Stimulated activated CD8-positive, alpha-beta memory T cell treated with anti-CD3 and anti-CD28 coated beads, Interleukin-7, amount 100 ng/mL, for 4 hours (primary cell): ENCODE results near the gene WWOX.
"Not testable (repeated sequence)": the region's sequence is repeated elsewhere in the genome, so short reads cannot be mapped to it uniquely, and the experiment has no call there.

Source experiments
- DNase-seq, 2 donors: peaks; one replicate each; pipeline ENCODE4 v3.0.0-alpha.2; 2020; ENCODE audit warnings: low read depth in 2 of 2

Gene WWOX

DNA sequence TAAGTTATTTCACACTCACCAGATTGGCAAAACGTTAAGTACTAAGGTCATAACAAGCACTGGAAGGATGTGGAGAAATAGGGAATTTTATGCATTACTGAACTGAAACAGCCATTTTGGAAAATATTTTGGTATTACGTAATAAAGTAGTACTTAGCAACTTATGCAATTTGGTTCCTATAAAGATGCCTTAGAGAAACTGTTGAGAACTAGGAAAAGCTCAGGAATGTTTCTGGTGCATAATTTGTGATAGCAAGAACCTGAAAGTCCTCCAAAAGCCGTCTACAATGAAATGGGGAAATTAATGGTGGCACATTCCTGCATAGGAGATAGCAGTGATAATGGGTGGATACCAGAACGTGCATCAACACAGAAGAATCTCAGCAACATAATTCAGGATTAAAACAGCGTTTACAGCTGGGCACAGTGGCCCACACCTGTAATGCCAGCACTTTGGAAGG lies 472.5 kb downstream of the WWOX start:
- no peak for DNase-seq

DNA sequence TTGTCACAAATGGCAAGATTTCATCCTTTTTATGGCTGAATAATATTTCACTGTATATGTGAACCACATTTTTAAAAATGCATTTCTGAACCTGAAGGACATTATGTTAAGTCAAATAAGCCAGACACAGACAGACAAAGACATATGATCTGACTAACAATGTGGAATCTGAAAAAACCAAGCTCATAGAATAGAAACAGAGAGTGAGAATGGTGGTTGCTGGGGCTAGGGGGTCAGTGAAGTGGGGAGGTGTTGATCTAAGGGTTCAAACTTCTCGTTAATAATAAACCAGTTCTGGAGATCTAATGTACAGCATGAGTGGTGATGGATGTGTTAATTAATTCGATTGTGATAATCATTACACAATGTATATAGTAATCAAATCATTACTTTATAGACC lies 475.1 kb downstream of the WWOX start:
- no peak for DNase-seq

DNA sequence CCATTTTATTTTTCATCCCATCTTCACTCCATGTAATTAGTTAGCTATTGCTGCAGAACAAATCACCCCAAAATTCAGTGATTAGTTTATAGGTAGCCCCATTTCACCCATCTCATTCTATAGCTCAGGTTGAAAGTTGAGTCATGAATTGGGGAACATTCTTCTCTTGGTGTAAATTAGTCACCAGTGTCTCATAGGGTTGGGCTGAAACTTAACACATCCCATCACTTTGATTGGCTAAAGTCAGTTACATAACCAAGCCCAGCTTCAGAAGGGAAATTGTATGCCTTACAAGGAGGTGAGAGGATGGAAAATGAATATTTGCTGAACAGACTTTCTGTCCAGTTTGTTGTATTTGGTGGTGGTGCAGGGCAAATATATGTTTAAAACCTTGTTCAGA lies 477.5 kb downstream of the WWOX start:
- no peak for DNase-seq

DNA sequence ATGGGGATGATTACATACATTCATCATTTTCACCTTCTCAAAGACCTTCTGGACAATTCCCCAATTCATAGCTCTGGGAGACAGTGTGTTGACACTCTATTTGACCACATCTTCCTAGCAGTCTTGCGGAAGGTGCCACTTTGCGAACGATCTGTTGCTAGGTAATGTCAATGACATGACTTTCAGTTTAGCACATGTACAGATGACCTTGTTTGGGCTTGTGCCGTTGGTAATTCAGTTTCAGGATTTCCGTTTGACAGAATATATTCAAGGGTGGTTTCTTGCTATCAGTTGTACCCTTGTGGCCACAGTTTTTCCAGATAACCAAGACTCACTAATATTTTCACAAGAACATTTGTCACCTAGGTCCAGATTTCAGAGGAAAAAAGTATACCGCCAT lies 478.2 kb downstream of the WWOX start:
- no peak for DNase-seq

DNA sequence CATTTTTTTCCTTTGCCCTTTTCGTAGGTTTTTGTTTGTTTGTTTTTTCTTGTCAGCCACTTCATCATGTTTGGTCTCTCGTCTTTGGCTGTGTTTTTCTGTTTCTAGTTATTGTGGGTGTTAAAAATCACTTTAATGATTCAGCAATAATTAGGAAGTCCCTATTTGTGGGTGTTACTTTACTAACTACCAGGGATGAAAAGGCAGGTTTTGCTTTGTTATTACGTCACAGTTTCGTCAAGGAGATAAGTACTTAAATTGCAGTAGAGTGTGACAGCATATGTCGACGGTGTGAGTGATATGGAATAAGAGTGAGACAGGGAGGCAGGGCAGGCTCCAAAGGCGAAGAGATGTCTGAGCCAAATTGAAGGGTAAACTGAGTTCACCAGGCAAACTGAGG lies 479.6 kb downstream of the WWOX start:
- DNase-seq: no peak

DNA sequence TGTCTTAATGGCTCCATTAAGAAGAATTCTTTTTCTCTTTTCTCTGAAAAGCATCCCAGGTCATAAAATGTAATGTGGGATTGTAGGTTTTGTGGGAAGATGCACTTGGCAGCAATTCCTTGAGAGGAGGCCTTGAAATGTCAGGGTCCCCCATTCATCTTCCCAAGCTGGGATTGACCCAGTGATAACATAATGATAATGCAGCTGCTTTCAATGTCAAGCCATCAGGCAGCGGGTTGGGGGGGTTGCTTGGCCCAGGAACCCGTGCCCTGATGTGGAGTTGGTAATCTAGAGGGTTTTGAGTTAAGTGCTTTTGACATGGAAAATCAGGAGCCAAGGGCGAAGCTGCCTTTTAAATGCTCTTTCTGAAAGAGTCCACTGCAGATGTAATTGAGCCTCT lies 484.0 kb downstream of the WWOX start:
- DNase-seq: no peak

DNA sequence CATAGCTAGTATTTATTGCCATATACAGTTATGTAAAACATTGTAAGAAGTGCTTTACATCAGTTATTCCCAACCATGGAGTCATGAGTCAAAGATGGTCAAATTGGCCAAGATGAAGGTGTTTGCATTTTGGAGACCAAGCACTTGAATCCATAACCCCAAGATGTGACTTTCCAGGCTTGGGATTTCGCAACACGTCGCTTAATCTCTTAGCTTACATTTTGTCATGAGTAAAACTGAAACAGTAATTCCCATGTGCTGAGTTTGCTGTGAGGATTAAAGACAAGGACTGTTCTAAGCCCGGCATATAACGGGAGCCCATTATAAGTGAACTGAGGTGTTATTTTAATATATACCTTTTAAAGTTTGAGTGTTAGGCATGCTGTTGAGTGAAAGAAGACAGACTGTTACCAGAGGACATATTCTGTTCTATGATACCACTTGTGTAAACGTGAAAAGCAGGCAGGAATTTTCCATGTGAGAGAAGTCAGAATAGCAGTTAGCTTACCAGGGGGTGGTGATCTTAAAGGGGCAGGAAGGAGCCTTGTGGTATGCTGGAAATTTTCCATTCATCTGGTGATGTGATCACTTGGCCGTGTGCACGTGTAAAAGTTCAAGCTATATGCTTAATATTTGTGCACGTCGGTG lies 484.9 kb downstream of the WWOX start:
- no peak for DNase-seq

DNA sequence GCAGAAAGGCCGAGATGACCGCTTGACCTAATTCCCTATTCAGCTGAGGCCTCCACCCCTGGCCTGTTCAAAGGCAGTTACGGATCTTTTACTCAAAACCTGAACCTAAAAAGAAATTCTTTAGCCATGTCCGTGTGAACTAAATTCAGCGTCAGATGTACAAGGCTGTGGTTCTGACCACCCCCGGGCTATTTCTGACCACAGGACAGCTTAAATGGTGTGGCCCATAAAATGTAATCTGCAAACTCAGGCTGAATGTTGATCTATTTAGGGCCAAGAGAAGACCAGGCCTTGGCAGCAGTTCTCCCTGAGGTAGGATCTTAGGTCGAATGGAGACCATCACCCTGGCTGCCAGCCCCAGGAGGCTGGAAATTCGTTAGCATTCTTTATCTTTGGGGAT lies 485.5 kb downstream of the WWOX start:
- DNase-seq: no peak

DNA sequence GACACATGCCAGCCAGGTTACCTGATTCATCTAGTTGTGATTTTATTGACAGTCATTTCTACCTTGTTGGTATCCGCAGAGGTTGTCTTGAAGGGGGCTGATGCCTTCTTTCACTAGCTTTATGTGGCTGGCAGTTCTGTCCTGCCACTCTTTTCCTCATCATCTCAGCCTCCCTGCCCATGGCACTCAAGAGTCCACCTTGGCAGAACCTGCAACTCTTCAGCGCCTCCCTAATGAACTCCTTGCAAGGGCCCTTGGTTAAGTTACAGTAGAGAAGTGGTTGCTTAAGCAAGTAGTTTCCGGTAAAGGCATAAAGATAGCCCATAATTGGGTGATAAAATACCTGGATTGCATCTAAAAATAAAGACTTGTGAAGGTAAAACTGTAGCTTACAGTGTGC lies 489.9 kb downstream of the WWOX start:
- no peak for DNase-seq

DNA sequence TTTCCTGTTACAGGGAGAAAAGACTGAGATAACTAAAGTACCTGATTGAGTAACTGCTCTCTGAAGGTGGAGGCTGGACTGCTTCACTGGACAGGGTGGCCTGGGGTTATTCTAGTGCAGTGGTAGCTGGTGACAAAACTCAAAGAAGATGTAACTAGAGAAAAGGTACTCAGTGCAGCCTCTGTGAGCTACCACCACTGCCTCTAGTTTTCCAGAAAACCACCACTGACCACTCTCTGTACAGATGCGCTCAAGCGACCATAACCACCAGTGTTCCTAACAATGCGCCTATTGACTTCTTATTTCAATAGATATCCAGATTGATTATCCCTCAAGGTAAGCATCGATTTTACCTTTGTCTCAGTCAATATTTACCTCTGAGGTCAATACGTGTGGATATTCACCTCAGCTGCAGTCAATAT lies 492.2 kb downstream of the WWOX start:
- no peak for DNase-seq

DNA sequence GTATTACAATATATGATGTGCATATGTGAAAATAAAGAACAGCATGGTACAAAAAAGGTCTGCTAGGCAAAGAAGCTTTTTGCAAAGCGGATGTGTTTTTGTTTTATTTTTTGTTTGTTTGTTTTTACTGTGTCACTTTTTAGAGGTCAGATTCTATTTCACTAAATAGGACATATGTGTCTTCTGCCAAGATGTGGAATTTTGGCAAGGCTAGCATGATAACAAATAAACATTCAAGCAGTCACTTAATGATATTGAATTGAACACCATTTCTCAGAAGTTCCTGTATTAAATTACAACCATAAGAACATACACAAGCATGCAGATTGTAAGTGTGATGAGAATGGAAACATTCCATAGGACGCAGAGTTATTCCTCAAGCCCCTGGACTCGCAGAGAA lies 492.7 kb downstream of the WWOX start:
- DNase-seq: no peak

DNA sequence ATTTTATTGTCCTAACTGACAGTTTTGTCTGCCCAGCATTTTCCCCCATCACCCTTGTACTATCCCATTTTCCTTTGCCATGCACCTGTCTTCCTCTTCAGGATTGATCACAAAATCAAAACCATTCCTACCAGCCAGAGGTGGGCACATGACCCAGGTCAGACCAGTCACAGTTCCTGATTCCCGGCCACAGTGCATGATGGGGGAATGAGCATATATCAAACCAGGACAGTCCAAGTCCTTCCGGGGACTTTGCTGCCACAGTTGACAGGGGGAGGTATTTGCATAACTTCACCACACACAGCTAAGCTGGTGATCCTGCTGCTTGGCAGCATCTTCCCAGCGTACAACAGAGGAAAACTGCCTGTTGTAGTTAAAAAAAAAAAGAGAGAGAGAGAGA lies 493.9 kb downstream of the WWOX start:
- no peak for DNase-seq

DNA sequence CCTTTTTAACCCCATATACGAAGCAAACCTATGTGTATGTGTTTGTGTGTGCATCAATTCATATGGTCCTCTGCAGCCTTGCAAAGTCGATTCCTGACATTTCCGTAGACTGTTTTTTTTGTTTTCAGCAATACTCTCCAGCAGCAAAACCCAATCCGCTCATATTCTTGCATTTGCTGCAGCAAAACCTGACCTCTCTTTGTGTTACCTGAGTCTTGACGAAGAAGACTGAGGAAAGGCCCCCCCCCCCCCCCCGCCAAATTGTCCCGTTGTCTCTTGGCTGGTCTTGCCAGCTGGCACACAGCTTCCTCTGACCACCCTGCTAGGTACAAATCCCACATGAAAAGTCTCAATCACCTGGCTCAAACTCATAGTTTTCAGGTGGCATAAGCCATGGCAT lies 494.7 kb downstream of the WWOX start:
- DNase-seq: no peak

DNA sequence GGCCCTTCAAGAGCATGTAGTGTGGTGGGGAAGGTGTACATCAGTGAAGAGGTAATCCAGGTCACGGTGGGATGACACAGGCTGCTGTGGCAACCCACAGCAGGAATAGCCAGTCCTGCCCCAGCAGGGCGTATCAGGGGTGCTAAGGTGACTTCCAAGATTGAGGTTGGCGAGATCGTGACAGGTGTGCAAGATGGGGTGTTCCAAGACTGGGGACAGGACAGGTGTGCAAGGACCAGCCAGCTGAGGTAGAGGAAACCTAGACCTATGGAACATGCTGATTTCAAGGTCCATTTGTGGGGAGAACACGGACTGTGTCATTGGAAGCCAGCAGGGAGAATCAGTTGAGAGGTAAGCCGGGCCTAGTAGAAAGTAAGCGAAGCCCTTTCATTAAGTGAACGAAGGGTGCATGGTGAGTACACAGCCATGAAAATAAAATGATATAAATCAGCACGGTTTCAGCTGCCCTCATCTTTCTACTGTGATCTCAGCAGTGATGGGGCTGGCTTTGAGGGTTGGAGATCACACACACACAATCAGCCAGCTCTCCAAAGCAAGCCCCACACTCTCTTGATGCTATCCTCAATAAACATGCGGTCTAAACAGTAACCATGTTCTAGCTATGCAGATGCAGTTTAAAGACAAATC lies 497.0 kb downstream of the WWOX start:
- DNase-seq: no peak

DNA sequence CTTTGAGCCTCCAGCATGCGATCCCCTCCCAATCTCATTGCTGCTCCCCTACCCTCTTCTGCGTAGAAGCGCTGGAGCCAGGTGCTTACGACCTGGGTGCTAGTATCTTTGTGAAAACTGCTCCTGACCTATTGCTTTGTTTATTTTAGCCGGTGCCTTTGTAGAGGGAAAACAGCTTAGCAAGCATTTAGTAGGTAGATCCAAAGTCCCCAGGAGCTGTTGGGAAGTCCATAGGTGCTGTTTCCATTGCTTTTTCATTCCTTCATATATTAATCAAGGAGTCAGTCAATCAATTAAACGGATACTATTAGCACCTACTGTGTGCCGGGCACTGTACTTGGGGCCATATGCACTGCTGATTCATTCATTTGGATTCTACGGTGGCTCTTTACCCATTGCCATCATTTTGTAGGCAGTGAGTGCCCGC lies 497.6 kb downstream of the WWOX start:
- DNase-seq: no peak

DNA sequence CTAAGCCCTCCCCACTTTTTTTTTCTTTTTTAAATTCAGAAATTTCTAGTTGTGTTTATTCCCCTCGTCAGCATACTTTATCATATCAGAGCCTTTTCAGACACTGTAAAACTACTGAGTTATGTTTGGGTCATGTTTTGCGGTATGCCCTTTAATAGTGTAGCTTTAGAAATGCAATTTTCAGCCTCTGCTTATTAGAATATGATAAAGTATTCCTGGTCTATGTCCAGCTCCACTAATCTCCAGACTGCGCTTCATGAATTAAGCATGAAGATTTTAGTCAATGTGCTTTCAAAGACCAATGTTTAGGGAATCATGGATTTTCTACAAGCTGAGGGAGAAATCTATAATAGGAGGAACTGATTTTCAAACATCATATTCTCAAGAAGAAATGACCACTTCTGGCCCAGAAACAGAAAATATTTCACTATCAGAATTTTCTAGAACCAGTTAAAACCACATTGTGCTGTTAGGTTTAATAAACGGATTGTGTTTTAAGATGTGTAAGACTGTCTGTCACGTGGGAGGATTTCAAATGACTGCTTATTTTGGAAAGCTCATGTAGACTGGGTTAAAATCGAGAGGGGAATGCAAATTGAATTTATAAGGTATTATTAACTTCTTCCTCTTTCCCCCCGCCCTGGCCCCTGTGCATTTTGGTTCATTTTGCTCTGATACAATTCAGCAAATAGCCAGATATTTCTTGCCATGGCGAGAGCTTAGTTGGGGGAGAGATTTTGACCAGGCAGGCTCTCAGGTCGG lies 498.5 kb downstream of the WWOX start:
- DNase-seq: no peak

DNA sequence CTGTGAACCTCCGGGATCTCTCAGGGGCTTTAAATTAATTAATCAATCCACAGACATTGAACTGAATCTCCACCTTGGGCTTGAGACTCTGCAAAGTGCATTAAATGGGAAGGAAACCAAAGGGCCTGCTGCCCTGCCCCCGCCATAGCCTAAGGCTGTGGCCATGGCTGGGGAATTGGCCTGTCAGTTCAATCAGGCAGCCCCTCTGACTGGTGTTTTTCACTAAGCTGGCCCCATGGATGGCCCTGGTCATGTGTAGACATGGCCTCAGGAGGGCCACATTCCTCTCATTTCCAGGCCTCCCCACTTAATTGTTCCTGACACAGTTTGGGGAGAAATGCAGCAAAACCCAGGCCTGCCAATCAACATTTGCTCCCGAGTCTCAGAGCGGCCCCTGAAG lies 499.8 kb downstream of the WWOX start:
- DNase-seq: no peak

DNA sequence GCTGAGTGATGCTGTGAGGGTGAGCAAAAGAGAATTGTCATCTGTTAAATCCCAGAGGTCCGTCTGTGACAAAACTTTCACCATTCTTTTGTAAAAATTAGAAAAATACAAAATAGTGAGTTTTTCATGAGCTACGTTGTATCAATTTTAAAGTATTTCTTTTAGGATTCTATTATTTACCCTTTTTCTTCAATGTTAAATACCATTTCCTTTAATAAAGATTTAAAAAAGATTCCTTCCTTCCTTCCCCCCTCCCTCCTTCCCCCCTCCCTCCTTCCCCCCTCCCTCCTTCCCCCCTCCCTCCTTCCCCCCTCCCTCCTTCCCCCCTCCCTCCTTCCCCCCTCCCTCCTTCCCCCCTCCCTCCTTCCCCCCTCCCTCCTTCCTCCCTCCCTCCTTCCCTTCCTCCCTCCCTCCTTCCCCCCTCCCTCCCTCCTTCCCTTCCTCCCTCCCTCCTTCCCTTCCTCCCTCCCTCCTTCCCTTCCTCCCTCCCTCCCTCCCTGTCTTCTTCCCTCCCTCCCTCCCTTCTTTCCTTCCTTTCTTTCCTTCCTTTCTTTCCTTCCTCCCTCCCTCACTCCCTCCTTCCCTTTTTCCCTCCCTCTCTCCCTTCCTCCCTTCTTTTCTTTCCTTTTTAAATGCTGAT lies 505.1 kb downstream of the WWOX start:
- not testable (repeated sequence) for DNase-seq

DNA sequence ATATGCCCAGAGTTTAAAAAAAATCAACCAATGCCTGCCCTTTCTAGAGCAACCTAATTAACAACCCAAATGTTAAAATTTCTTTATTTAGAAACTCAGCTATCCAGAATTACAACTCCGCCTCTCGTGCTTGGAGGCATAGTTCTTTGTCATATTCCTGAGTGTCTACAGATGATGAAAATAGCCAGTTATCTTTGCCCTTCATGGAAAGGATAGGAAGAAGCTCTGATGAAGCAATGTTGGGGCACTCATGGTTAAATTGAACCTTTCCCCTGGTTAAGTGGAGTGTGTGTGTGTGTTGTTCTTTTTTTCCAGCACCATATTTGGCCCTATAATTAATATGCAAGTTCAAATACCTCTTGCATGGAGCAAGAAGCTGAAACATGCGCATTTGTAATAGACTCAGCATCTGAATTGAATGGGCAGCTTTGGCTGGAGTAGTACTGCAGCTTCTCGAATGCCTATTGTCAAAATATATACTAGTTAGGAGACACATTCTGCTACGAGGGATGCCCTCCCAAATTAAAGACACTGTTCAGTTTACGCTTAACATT lies 506.2 kb downstream of the WWOX start:
- no peak for DNase-seq

DNA sequence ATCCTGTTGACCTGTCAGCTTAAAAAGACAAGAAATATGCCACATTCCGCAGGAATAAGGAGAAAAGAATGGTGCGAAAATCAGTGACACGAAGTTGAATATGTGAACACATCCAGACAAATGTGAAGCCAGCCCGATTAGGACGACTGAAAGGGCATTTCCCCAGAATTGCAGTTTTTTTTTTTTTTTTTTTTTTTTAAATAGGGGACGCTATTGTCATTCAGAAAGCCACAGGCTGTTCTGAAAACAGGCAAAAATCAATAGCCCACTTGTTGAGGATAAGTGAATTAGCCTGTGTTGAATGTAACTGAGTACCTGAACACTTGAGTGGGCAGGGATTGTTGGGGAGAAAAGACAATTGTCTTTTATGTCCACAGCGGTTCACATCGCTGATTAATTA lies 507.1 kb downstream of the WWOX start:
- DNase-seq: no peak

DNA sequence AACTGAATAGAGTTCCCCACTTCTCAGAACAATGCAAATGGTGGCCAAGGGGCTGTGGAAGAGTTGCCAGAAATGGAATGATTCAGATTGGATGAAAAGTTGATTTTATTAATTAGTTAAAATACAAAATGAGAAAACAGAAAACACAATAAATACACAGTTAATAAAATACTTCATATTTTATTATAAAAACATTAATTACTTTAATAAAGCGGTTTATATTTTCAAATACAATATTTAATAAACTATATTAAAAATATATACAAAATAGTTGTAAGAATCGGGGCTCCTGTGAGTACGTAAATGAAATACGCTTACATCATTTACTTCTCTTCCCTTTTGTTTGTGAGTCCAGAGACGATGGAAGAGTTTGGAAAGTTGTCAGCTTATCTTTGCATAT lies 507.6 kb downstream of the WWOX start:
- no peak for DNase-seq

DNA sequence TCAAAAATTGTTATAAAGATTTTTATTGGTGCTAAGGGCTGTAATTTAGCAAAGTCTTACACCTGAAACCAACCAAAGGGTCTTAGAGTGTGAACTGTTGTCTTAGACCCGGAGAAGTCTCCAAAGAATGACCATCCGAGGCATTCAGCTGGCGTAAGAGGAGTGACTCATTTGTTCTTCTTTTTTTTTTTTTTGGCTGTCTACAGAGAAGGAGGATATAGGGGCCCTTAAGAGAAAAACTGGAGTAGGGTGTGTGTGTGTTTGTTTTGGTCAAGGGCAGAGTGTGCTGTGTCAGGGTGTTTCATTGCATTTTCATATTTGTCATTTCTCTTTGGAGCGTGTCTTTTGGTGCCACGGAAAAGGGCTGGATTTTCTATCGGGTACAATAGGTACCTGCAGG lies 508.0 kb downstream of the WWOX start:
- no peak for DNase-seq
